OCI-LY7 (cell line): Measurements from ENCODE around the gene CNTNAP5. TPM values are rescaled to one million over a fixed set of nuclear protein-coding genes. Genes with fewer than 3 reads are reported as not detected.

Experiments used
- BruUV-seq: library from RNA; stranded (reverse); fragments of 400-500 nt; replicated peaks from 2 replicates; lab custom pipeline; 2021; lab: Mats Ljungman, UMichigan
- CTCF ChIA-PET: fragments of 300-600 bp; sonication (Branson Sonifier 250); formaldehyde crosslinking; loops from one replicate; lab custom pipeline; 2022; ENCODE audit warnings: antibody characterized with exemption; ENCODE audit not compliant: unreplicated experiment; lab: Charles Lee
- POLR2A ChIA-PET: fragments of 300-600 bp; sonication (Branson Sonifier 250); formaldehyde crosslinking; loops from one replicate; lab custom pipeline; 2022; ENCODE audit warnings: antibody characterized with exemption; lab: Charles Lee
- DNase-seq: peaks from one replicate; pipeline ENCODE4 v3.0.0-alpha.2; 2015; ENCODE audit warnings: low spot score
- H2AFZ ChIP-seq: fragments of 200-600 bp; sonication (generic), shearing (Covaris generic); 2 replicates; pipeline ENCODE4 v1.6.1; 2014; ENCODE audit warnings: mild to moderate bottlenecking, antibody characterized with exemption, low read length, moderate library complexity
- H3K27ac ChIP-seq: fragments of 200-600 bp; sonication (generic); 2 replicates; pipeline ENCODE4 v1.5.1; 2014; ENCODE audit warnings: mixed run types, low read depth, mild to moderate bottlenecking, moderate library complexity, low read length, inconsistent platforms; ENCODE audit not compliant: poor library complexity, severe bottlenecking
- H3K36me3 ChIP-seq: fragments of 200-600 bp; sonication (generic); 2 replicates; pipeline ENCODE4 v1.6.1; 2014; ENCODE audit warnings: mild to moderate bottlenecking, antibody characterized with exemption, low read length, moderate library complexity, mixed read lengths; ENCODE audit not compliant: insufficient read depth
- H3K4me1 ChIP-seq: fragments of 200-600 bp; sonication (generic); 2 replicates; pipeline ENCODE4 v1.5.1; 2014; ENCODE audit warnings: mild to moderate bottlenecking, low read length; ENCODE audit not compliant: insufficient read depth, poor library complexity, severe bottlenecking
- H3K4me2 ChIP-seq: fragments of 200-600 bp; sonication (generic); 2 replicates; pipeline ENCODE4 v1.6.1; 2014; ENCODE audit warnings: mild to moderate bottlenecking, low read length
- H3K4me3 ChIP-seq: fragments of 200-600 bp; sonication (generic); 2 replicates; pipeline ENCODE4 v1.5.1; 2014; ENCODE audit warnings: mild to moderate bottlenecking, low read depth, low read length; ENCODE audit not compliant: poor library complexity, severe bottlenecking
- H3K79me2 ChIP-seq: fragments of 200-600 bp; sonication (generic); 2 replicates; pipeline ENCODE4 v1.6.1; 2016; ENCODE audit warnings: low read depth, mild to moderate bottlenecking, low read length, moderate library complexity, mixed read lengths; ENCODE audit not compliant: insufficient read depth
- H3K9me2 ChIP-seq: fragments of 200-600 bp; sonication (generic); 2 replicates; pipeline ENCODE4 v1.6.1; 2016; ENCODE audit warnings: mild to moderate bottlenecking, low read length, mixed read lengths; ENCODE audit not compliant: insufficient read depth
- H3K9me3 ChIP-seq: fragments of 200-600 bp; sonication (generic); 2 replicates; pipeline ENCODE4 v1.6.1; 2014; ENCODE audit warnings: mild to moderate bottlenecking, mixed run types, low read length, mixed read lengths
- H4K20me1 ChIP-seq: fragments of 200-600 bp; sonication (generic); 2 replicates; pipeline ENCODE4 v1.6.1; 2014; ENCODE audit warnings: mild to moderate bottlenecking, antibody characterized with exemption, low read length, moderate library complexity, mixed read lengths; ENCODE audit not compliant: insufficient read depth
- CTCF ChIP-seq: fragments of 200-600 bp; sonication (generic); conservative IDR thresholded peaks from 2 replicates; pipeline ENCODE4 v1.5.1; 2014; ENCODE audit warnings: mild to moderate bottlenecking, antibody characterized with exemption, low read length, moderate library complexity, mixed read lengths
- EZH2phosphoT487 ChIP-seq: fragments of 200-600 bp; sonication (generic); IDR thresholded peaks from 2 replicates; pipeline ENCODE4 v1.6.1; 2018; ENCODE audit warnings: low read depth, borderline replicate concordance, mild to moderate bottlenecking, mixed run types, antibody characterized with exemption, low read length, moderate library complexity, mixed read lengths
- intact Hi-C: fragments of 100-400 bp; cut with micrococcal nuclease; formaldehyde crosslinking; loops from one replicate; pipeline ENCODE4 v1.10.0; 2022; ENCODE audit not compliant: unreplicated experiment
- total RNA-seq, 2 experiments: library from RNA; depleted of rRNA in 1 of 2; stranded (reverse); fragments of >200 nt in 1 of 2; shearing (Covaris generic) in 1 of 2; gene quantifications; 2 replicates each; pipeline ENCODE4 v1.2.3, GENCODE V29; 2014 to 2022

CNTNAP5 gene
- total RNA-seq, 2 experiments from 2014 or later = not detected

- no peak for DNase-seq
- Histone ChIP-seq H3K9me3 (no peaks in the 10 kb centered on the region), H3K4me3 (no peak overlapping the region), H2AFZ (no peak overlapping the region), H4K20me1 (no peaks in the 10 kb centered on the region), H3K4me1 (no peaks in the 10 kb centered on the region), H3K79me2 (no peaks in the 10 kb centered on the region), H3K36me3 (no peaks in the 10 kb centered on the region), H3K27ac (no peak overlapping the region), H3K4me2 (no peak overlapping the region), H3K9me2 (no peaks in the 10 kb centered on the region)
- ChIA-PET POLR2A (no interaction called here), CTCF (no interaction called here)
- intact Hi-C loops = no loop called here
- TF ChIP-seq EZH2phosphoT487 (no peak), CTCF (no peak)
- BruUV-seq = no TSS peak
These were observed 136.5 kb downstream of the CNTNAP5 start for GRCh38 chr2:124161542-124161941.

- Histone ChIP-seq H3K27ac (no peak overlapping the region), H3K4me3 (no peak overlapping the region), H2AFZ (no peak overlapping the region), H3K36me3 (no peaks in the 10 kb centered on the region), H4K20me1 (no peaks in the 10 kb centered on the region), H3K9me2 (no peaks in the 10 kb centered on the region), H3K9me3 (no peaks in the 10 kb centered on the region), H3K4me1 (no peaks in the 10 kb centered on the region), H3K79me2 (no peaks in the 10 kb centered on the region), H3K4me2 (no peak overlapping the region)
- TF ChIP-seq EZH2phosphoT487 (no peak), CTCF (no peak)
- CTCF ChIA-PET = no interaction called here
- DNase-seq = no peak
- POLR2A ChIA-PET = no interaction called here
- BruUV-seq = no TSS peak
- intact Hi-C loops = no loop called here
These were observed 137.2 kb downstream of the CNTNAP5 start for GRCh38 chr2:124162256-124162655.

GRCh38 chr2:124163840-124164239 is 138.8 kb downstream of the CNTNAP5 start:
- BruUV-seq = no TSS peak
- no peak overlapping the region for H3K4me3 ChIP-seq
- CTCF ChIA-PET = no interaction called here
- TF ChIP-seq CTCF (no peak), EZH2phosphoT487 (no peak)
- H2AFZ ChIP-seq = no peak overlapping the region
- no peak overlapping the region for H3K27ac ChIP-seq
- no peak overlapping the region for H3K4me2 ChIP-seq
- H4K20me1 ChIP-seq = no peaks in the 10 kb centered on the region
- no peak for DNase-seq
- intact Hi-C loops = no loop called here
- no peaks in the 10 kb centered on the region for H3K9me3 ChIP-seq
- H3K36me3 ChIP-seq = no peaks in the 10 kb centered on the region
- POLR2A ChIA-PET = no interaction called here
- no peaks in the 10 kb centered on the region for H3K79me2 ChIP-seq
- H3K9me2 ChIP-seq = no peaks in the 10 kb centered on the region
- no peaks in the 10 kb centered on the region for H3K4me1 ChIP-seq
